HEK293T (cell line): ENCODE results near the gene PLEKHO2.

Experiments
- CTCF ChIA-PET: fragments of 350-600 bp; formaldehyde crosslinking; extraction: SDS; loops from one replicate; lab custom pipeline; 2021; ENCODE audit warnings: antibody characterized with exemption, inconsistent platforms; lab: Yijun Ruan, JAX
- POLR2A ChIA-PET: fragments of 350-600 bp; formaldehyde crosslinking; extraction: SDS; loops from one replicate; lab custom pipeline; 2020; ENCODE audit warnings: antibody characterized with exemption, inconsistent platforms; lab: Yijun Ruan, JAX
- DNase-seq: peaks from one replicate; pipeline ENCODE4 v3.0.0; 2012; ENCODE audit warnings: mixed read lengths; ENCODE audit errors: extremely low spot score
- ARNT ChIP-seq: fragments of 450-650 bp; IDR thresholded peaks from 2 replicates; pipeline ENCODE4 v1.6.1; 2017; ENCODE audit warnings: mild to moderate bottlenecking
- BHLHE40 ChIP-seq: fragments of 450-650 bp; IDR thresholded peaks from 2 replicates; pipeline ENCODE4 v1.6.1; 2016; ENCODE audit warnings: mild to moderate bottlenecking, moderate library complexity, borderline replicate concordance
- CTBP1 ChIP-seq: fragments of 450-650 bp; IDR thresholded peaks from 2 replicates; pipeline ENCODE4 v1.6.1; 2016; ENCODE audit warnings: borderline replicate concordance
- ELF4 ChIP-seq: fragments of 450-650 bp; IDR thresholded peaks from 2 replicates; pipeline ENCODE4 v1.6.1; 2017; ENCODE audit warnings: antibody characterized with exemption
- FOXA1 ChIP-seq: fragments of 450-650 bp; IDR thresholded peaks from 2 replicates; pipeline ENCODE4 v1.6.1; 2016; ENCODE audit warnings: mild to moderate bottlenecking
- FOXK2 ChIP-seq: fragments of 450-650 bp; IDR thresholded peaks from 2 replicates; pipeline ENCODE4 v1.6.1; 2016; ENCODE audit warnings: mild to moderate bottlenecking
- FOXM1 ChIP-seq: fragments of 450-650 bp; IDR thresholded peaks from 2 replicates; pipeline ENCODE4 v1.6.1; 2017; ENCODE audit warnings: mild to moderate bottlenecking, borderline replicate concordance
- HDGF ChIP-seq: fragments of 450-650 bp; IDR thresholded peaks from 2 replicates; pipeline ENCODE4 v1.6.1; 2017; ENCODE audit warnings: antibody characterized with exemption, borderline replicate concordance
- L3MBTL2 ChIP-seq: fragments of 450-650 bp; conservative IDR thresholded peaks from 2 replicates; pipeline ENCODE4 v1.6.1; 2016; ENCODE audit warnings: mild to moderate bottlenecking
- LEF1 ChIP-seq: fragments of 450-650 bp; IDR thresholded peaks from 2 replicates; pipeline ENCODE4 v1.6.1; 2017; ENCODE audit warnings: mild to moderate bottlenecking, borderline replicate concordance
- NFRKB ChIP-seq: fragments of 450-650 bp; IDR thresholded peaks from 2 replicates; pipeline ENCODE4 v1.6.1; 2016; ENCODE audit warnings: mild to moderate bottlenecking, moderate library complexity
- SP1 ChIP-seq: fragments of 450-650 bp; IDR thresholded peaks from 2 replicates; pipeline ENCODE4 v1.6.1; 2017
- SUZ12 ChIP-seq: fragments of 450-650 bp; IDR thresholded peaks from 2 replicates; pipeline ENCODE4 v1.6.1; 2016; ENCODE audit warnings: mild to moderate bottlenecking
- TARDBP ChIP-seq: fragments of 450-650 bp; IDR thresholded peaks from 2 replicates; pipeline ENCODE4 v1.6.1; 2016
- ZNF384 ChIP-seq: fragments of 450-650 bp; IDR thresholded peaks from 2 replicates; pipeline ENCODE4 v1.6.1; 2016
- TF ChIP-seq, protein P1 (sequence below): fragments of 450-650 bp; IDR thresholded peaks from 2 replicates; pipeline ENCODE4 v1.6.1; 2016

Gene PLEKHO2

GRCh38 chr15:64845183-64845611, 3.5 kb downstream of the PLEKHO2 start:
- CTCF ChIA-PET = no interaction called here

DNA sequence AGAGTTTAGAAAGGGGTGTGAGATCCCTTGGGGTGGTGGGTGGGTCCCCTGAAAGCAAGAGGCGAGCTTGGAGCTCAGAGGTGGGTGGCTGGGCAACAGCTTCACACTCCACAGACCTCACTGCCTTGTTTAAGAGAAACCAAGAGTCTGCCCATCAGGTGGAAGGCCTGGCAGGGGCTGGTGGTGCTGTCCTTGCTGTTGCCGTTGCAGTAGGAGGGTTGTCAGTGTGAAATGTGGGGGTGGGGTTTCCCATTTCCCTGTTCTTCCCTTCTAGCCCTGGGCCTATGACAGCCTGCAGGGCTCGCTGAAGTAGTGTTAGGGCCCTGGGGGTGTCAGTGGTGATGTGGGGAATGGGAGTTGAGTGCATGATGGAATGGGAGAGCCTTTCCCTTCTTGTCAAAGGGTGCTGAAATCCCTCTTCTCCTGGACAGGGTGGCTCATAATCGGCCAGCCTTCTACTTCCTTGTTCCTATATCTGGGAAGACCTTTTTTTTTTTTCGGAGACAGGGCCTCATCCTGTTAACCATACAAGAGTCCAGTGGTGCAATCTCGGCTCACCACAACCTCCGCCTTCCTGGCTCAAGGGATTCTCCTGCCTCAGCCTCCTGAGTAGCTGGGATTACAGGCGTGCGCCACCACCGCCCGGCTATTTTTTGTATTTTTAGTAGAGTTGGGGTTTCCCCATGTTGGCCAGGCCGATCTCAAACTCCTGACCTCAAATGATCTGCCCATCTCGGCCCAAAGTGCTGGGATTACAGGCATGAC, 4.3 kb downstream of the PLEKHO2 start:
- ChIA-PET POLR2A (no interaction called here), CTCF (no interaction called here)
- no peak for DNase-seq
- no peak for TF ChIP-seq FOXA1
- TF ChIP-seq LEF1 = no peak
- TF ChIP-seq CTBP1 = no peak
- TF ChIP-seq NFRKB = no peak
- no peak for TF ChIP-seq ARNT
- TF ChIP-seq FOXM1 = no peak
- TF ChIP-seq SP1 = no peak
- TF ChIP-seq SUZ12 = no peak
- TF ChIP-seq TARDBP = no peak
- TF ChIP-seq, protein P1, sequence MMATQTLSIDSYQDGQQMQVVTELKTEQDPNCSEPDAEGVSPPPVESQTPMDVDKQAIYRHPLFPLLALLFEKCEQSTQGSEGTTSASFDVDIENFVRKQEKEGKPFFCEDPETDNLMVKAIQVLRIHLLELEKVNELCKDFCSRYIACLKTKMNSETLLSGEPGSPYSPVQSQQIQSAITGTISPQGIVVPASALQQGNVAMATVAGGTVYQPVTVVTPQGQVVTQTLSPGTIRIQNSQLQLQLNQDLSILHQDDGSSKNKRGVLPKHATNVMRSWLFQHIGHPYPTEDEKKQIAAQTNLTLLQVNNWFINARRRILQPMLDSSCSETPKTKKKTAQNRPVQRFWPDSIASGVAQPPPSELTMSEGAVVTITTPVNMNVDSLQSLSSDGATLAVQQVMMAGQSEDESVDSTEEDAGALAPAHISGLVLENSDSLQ = no peak

More at GRCh38 chr15:64845183-64845611, 3.5 kb downstream of the PLEKHO2 start:
- no peak for TF ChIP-seq ARNT
- TF ChIP-seq ZNF384 = no peak
- no peak for TF ChIP-seq L3MBTL2
- TF ChIP-seq, protein P1 = no peak
- no peak for TF ChIP-seq NFRKB
- no peak for TF ChIP-seq FOXK2
- POLR2A ChIA-PET = no interaction called here
- no peak for DNase-seq

DNA sequence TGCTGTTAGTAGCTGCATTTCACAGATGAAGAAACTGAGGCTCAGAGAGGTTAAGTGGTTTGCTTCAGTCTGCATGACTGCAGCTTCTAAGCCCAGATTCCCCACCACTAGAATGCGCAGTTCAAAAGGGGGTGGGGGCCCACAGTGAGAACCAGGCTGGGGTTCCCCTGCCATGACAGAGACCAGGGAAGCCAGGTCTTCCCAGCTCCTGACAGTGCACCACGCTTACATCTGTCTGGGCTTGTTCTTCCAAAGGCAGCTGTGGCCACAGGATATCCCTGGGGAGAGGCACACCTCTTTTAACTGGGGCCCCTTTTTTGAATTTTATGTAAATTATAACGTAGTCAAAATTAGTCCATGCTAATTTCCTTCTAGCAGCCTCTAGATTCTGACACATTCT, 5.3 kb downstream of the PLEKHO2 start:
- TF ChIP-seq FOXM1 (no peak), FOXK2 (no peak), SP1 (no peak)
- ChIA-PET POLR2A (no interaction called here), CTCF (no interaction called here)
- DNase-seq = no peak

DNA sequence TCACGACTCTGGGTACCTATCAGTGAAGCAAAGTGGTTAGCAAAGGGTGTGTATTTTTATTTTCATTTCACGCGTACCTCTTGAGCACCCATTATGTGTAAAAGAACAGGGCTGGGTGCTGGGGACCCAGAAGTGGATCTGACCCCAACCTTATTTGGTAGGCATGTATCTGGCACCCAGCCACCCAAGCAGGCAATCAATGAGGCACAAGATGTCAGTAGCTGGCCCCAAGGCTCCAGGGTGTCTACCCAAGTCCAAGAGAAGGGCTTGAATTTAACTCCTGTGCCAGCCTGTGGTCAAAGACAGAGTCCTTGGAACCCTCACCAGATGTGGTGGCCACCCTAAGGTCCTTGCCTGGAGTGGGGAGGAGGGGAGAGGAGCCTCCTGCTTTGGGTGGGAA, 5.7 kb downstream of the PLEKHO2 start:
- POLR2A ChIA-PET = no interaction called here
- CTCF ChIA-PET = no interaction called here
- no peak for TF ChIP-seq ZNF384
- no peak for TF ChIP-seq HDGF
- TF ChIP-seq, protein P1 = no peak
- TF ChIP-seq FOXA1 = no peak
- no peak for DNase-seq

DNA sequence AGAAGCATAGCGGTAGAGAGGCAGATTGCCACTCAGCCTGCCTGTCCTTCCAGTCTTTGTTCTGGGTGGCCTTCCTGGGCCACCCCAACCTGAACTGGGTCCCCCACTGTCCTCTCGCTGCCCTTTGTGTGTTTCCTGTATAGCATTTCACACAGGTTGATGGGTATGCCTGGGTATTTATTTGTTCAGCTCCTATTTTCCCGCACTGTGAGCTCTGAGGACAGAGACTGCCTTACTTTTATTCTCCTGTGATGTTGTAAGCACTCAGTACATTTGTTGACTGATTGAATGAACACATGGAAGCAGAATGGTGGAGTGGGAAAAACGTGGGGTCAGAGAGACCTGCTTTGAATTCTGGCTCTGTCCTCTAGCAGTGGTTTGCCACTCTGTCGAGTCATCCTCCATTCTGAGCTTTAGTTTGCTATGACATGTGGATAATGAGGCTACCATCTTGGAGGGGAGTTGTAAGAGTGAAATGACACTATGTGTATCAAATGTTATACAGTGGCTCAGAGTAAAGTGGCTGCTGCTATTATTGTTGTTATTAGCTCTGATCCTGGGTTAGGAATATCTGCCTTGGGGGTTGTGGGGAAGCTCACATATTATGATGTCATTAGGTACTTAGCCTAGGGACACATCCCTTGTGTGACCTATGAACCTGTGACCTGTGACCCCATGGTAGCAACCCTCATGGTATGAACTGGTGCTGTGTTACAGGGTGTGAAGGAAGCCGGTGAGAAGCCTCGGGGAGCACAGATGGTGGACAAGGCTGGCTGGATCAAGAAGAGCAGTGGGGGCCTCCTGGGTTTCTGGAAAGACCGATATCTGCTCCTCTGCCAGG, 6.4 kb downstream of the PLEKHO2 start:
- CTCF ChIA-PET = no interaction called here
- TF ChIP-seq BHLHE40 = no peak
- POLR2A ChIA-PET = no interaction called here
- DNase-seq = no peak

- CTCF ChIA-PET = no interaction called here
- no peak for DNase-seq
- POLR2A ChIA-PET = no interaction called here
- no peak for TF ChIP-seq L3MBTL2
- TF ChIP-seq NFRKB = no peak
- no peak for TF ChIP-seq ELF4
- TF ChIP-seq HDGF = no peak
- TF ChIP-seq FOXM1 = no peak
- TF ChIP-seq, protein P1 = no peak
- TF ChIP-seq FOXK2 = no peak
- no peak for TF ChIP-seq ZNF384
- no peak for TF ChIP-seq ARNT
- no peak for TF ChIP-seq SUZ12
- TF ChIP-seq LEF1 = no peak
- TF ChIP-seq TARDBP = no peak
- no peak for TF ChIP-seq FOXA1
- no peak for TF ChIP-seq BHLHE40
- TF ChIP-seq SP1 = no peak
- no peak for TF ChIP-seq CTBP1
Measured at GRCh38 chr15:64850778-64851502, 9.2 kb downstream of the PLEKHO2 start.
